CD4-positive, alpha-beta T cell treated with Interleukin-4 for 4 hours (primary cell): ENCODE data around the gene BMAL2.

Source experiments
- DNase-seq: peaks from one replicate; pipeline ENCODE4 v3.0.0-alpha.2; 2020

BMAL2 gene

GRCh38 chr12:27359578-27360340 is 27.1 kb downstream of the BMAL2 start:
- no peak for DNase-seq

GRCh38 chr12:27361372-27361771 is 28.7 kb downstream of the BMAL2 start:
- no peak for DNase-seq

- DNase-seq, result no peak
Observed at GRCh38 chr12:27366621-27367020, 34.0 kb downstream of the BMAL2 start.

GRCh38 chr12:27367078-27367477 is 34.4 kb downstream of the BMAL2 start:
- no peak for DNase-seq

GRCh38 chr12:27382171-27382795 is 49.6 kb downstream of the BMAL2 start:
- no peak for DNase-seq
